Posterior vena cava (tissue), 2 donors: Measurements from ENCODE around the gene ITCH. TPM values are rescaled to one million over a fixed set of nuclear protein-coding genes. Genes with fewer than 3 reads are reported as not detected.

Experiments
- DNase-seq: peaks from one replicate; pipeline ENCODE4 v3.0.0-alpha.2; 2020; ENCODE audit warnings: low spot score
- intact Hi-C, 2 donors: fragments of 100-400 bp; cut with DNase I; formaldehyde crosslinking; loops; one replicate each; pipeline versions ENCODE4 v1.14.1 to v1.14.2; 2022 to 2023
- microRNA-seq, 2 donors: library from miRNA; unstranded; fragments of <30 nt; microRNA quantifications; one replicate each; pipeline ENCODE4 v1.2.0, GENCODE V29; 2020 to 2021; ENCODE audit warnings: borderline microRNAs expressed in 2 of 2
- total RNA-seq, 2 donors: library from RNA; stranded (reverse); fragmentation: NEBNext Ultra II Directional; extraction: Animal tissue kit (Norgen Biotek cat#: 25700); gene quantifications; one replicate each; pipeline ENCODE4 v1.2.1, GENCODE V29; 2021
- donor health status: DM: yes; HTN: yes; CAD: no.
- donor health status: DM: yes; HTN: yes; CAD: no.

Gene ITCH
- total RNA-seq, 2 donors from 2014 or later, result 51.8 to 64.8 TPM

GRCh38 chr20:34558320-34559218, 195.5 kb downstream of the ITCH start, which contains the start of gene MAP1LC3A:
MAP1LC3A (plus strand) TSS chr20:34558718; CDS start chr20:34558869, 151 bp downstream.
- intact Hi-C loops, result no loop called here
- peak; percentile 99 for DNase-seq

- intact Hi-C loops, result no loop called here
- DNase-seq, result no peak
These were observed 196.5 kb downstream of the ITCH start for GRCh38 chr20:34559311-34560140.

GRCh38 chr20:34560141-34560523, 197.1 kb downstream of the ITCH start:
- DNase-seq, result no peak
- intact Hi-C loops, result no loop called here

- intact Hi-C loops, result no loop called here
- DNase-seq, result no peak
These were observed 197.5 kb downstream of the ITCH start for GRCh38 chr20:34560614-34561013.

Small RNA genes within 50 kb of the gene (microRNA-seq; reads per million reads assigned to microRNA genes)
- gene MIR644A, result 0 reads per million in 2 donors

Other genes with a start within 250 kb of the ITCH start
- not detected for gene ASIP, start 121.8 kb upstream of the ITCH start, total RNA-seq
- gene AHCY, start 59.9 kb upstream of the ITCH start, total RNA-seq, result 10 to 100 TPM; 35.1 to 43.1 TPM
- gene DYNLRB1, start 153.1 kb downstream of the ITCH start, total RNA-seq, result 100 to 1,000 TPM; 116 to 124 TPM
- gene MAP1LC3A, start 195.4 kb downstream of the ITCH start, total RNA-seq, result 10 to 100 TPM; 36.1 to 48.1 TPM